H9 (cell line): ENCODE results near the gene SUGP1. TPM values are rescaled to one million over a fixed set of nuclear protein-coding genes. Genes with fewer than 3 reads are reported as not detected.

Experiments
- DNase-seq: peaks from one replicate; pipeline ENCODE4 v3.0.0-alpha.2; 2017
- H2AFZ ChIP-seq: one replicate; pipeline ENCODE4 v1.6.1; 2013; ENCODE audit warnings: mild to moderate bottlenecking, low read length, control low read depth, moderate library complexity
- H2AK5ac ChIP-seq: 2 replicates; pipeline ENCODE4 v1.6.1; 2013; ENCODE audit warnings: low read length, control low read depth, mixed read lengths; ENCODE audit not compliant: insufficient read length
- H2BK120ac ChIP-seq: one replicate; pipeline ENCODE4 v1.6.1; 2013; ENCODE audit warnings: low read depth, mild to moderate bottlenecking, low read length, control low read depth, inconsistent platforms; ENCODE audit not compliant: poor library complexity, severe bottlenecking
- H2BK12ac ChIP-seq: 2 replicates; pipeline ENCODE4 v1.6.1; 2013; ENCODE audit warnings: low read length, control low read depth, mixed read lengths, low read depth; ENCODE audit not compliant: insufficient read length
- H2BK15ac ChIP-seq: 2 replicates; pipeline ENCODE4 v1.6.1; 2013; ENCODE audit warnings: low read depth, low read length, control low read depth
- H2BK20ac ChIP-seq: one replicate; pipeline ENCODE4 v1.6.1; 2013; ENCODE audit warnings: low read depth, mild to moderate bottlenecking, low read length, control low read depth, inconsistent platforms; ENCODE audit not compliant: poor library complexity, severe bottlenecking
- H2BK5ac ChIP-seq: 2 replicates; pipeline ENCODE4 v1.6.1; 2013; ENCODE audit warnings: low read length, control low read depth, mixed read lengths; ENCODE audit not compliant: insufficient read length
- H3K14ac ChIP-seq: 2 replicates; pipeline ENCODE4 v1.6.1; 2013; ENCODE audit warnings: low read length, control low read depth; ENCODE audit not compliant: insufficient read depth
- H3K18ac ChIP-seq: 2 replicates; pipeline ENCODE4 v1.6.1; 2013; ENCODE audit warnings: low read depth, mild to moderate bottlenecking, mixed read lengths, low read length, control low read depth; ENCODE audit not compliant: insufficient read length
- H3K23ac ChIP-seq: 2 replicates; pipeline ENCODE4 v1.6.1; 2013; ENCODE audit warnings: low read length, control low read depth, mixed read lengths, low read depth; ENCODE audit not compliant: insufficient read length
- H3K23me2 ChIP-seq: 2 replicates; pipeline ENCODE4 v1.6.1; 2013; ENCODE audit warnings: low read depth, mild to moderate bottlenecking, mixed read lengths, low read length, control low read depth; ENCODE audit not compliant: insufficient read length, poor library complexity, severe bottlenecking
- H3K27ac ChIP-seq: 2 replicates; pipeline ENCODE4 v1.5.1; 2013; ENCODE audit warnings: low read length, control low read depth, mixed read lengths, low read depth; ENCODE audit not compliant: insufficient read length
- H3K27me3 ChIP-seq: 2 replicates; pipeline ENCODE4 v1.6.1; 2013; ENCODE audit warnings: low read length, control low read depth, inconsistent platforms; ENCODE audit not compliant: insufficient read depth
- H3K4ac ChIP-seq: 2 replicates; pipeline ENCODE4 v1.6.1; 2013; ENCODE audit warnings: low read depth, mild to moderate bottlenecking, control low read depth, inconsistent platforms, low read length, moderate library complexity
- H3K4me1 ChIP-seq: 2 replicates; pipeline ENCODE4 v1.6.1; 2013; ENCODE audit warnings: low read length, control low read depth, inconsistent platforms; ENCODE audit not compliant: insufficient read depth
- H3K4me2 ChIP-seq: 2 replicates; pipeline ENCODE4 v1.6.1; 2013; ENCODE audit warnings: low read length, control low read depth, mixed read lengths; ENCODE audit not compliant: insufficient read length, insufficient read depth
- H3K56ac ChIP-seq: 2 replicates; pipeline ENCODE4 v1.6.1; 2013; ENCODE audit warnings: low read depth, mild to moderate bottlenecking, mixed read lengths, low read length, control low read depth; ENCODE audit not compliant: insufficient read length
- H3K79me1 ChIP-seq: 2 replicates; pipeline ENCODE4 v1.6.1; 2013; ENCODE audit warnings: low read depth, mild to moderate bottlenecking, moderate library complexity, low read length, control low read depth, inconsistent platforms; ENCODE audit not compliant: insufficient read depth, poor library complexity, severe bottlenecking
- H3K79me2 ChIP-seq: 2 replicates; pipeline ENCODE4 v1.6.1; 2013; ENCODE audit warnings: low read length, control low read depth, inconsistent platforms; ENCODE audit not compliant: insufficient read depth
- H3K9ac ChIP-seq: 2 replicates; pipeline ENCODE4 v1.6.1; 2013; ENCODE audit warnings: low read length, control low read depth, mixed read lengths; ENCODE audit not compliant: insufficient read length; ENCODE audit errors: extremely low read depth
- H3K9me3 ChIP-seq: one replicate; pipeline ENCODE4 v1.6.1; 2013; ENCODE audit warnings: low read depth, low read length, inconsistent platforms; ENCODE audit not compliant: control insufficient read depth
- H3T11ph ChIP-seq: one replicate; pipeline ENCODE4 v1.6.1; 2013; ENCODE audit warnings: mild to moderate bottlenecking, low read length, control low read depth, inconsistent platforms
- H4K20me1 ChIP-seq: one replicate; pipeline ENCODE4 v1.6.1; 2013; ENCODE audit not compliant: control insufficient read depth, insufficient read length, insufficient read depth
- H4K5ac ChIP-seq: 2 replicates; pipeline ENCODE4 v1.6.1; 2013; ENCODE audit warnings: low read depth, mild to moderate bottlenecking, mixed read lengths, low read length, control low read depth; ENCODE audit not compliant: insufficient read length
- H4K8ac ChIP-seq: replicated peaks from 2 replicates; pipeline ENCODE4 v1.6.1; 2013; ENCODE audit warnings: low read length, control low read depth, mixed read lengths, low read depth; ENCODE audit not compliant: insufficient read length
- H4K91ac ChIP-seq: 2 replicates; pipeline ENCODE4 v1.6.1; 2013; ENCODE audit warnings: low read depth, mild to moderate bottlenecking, moderate library complexity, mixed read lengths, low read length, control low read depth; ENCODE audit not compliant: insufficient read length
- H3K27ac Mint-ChIP-seq, 3 experiments: 2 replicates in 2 of 3; 3 replicates in 1 of 3; pipeline ENCODE4 v1.8.0; 2020 to 2021; ENCODE audit warnings: mixed read lengths in 3 of 3, mild to moderate bottlenecking in 1 of 3, moderate library complexity in 1 of 3
- H3K27me3 Mint-ChIP-seq: 2 replicates; pipeline ENCODE4 v1.8.0; 2021; ENCODE audit warnings: low read depth, mild to moderate bottlenecking, moderate library complexity, mixed read lengths
- H3K36me3 Mint-ChIP-seq, 3 experiments: 2 replicates in 2 of 3; 3 replicates in 1 of 3; pipeline ENCODE4 v1.8.0; 2020 to 2021; ENCODE audit warnings: low read depth in 3 of 3, mixed read lengths in 3 of 3; ENCODE audit not compliant: insufficient read depth in 1 of 3
- H3K4me1 Mint-ChIP-seq, 2 experiments: 2 replicates each; pipeline ENCODE4 v1.8.0; 2020; ENCODE audit warnings: mixed read lengths in 2 of 2
- H3K4me3 Mint-ChIP-seq, 2 experiments: 2 replicates in 1 of 2; 3 replicates in 1 of 2; pipeline ENCODE4 v1.8.0; 2020 to 2021; ENCODE audit warnings: mild to moderate bottlenecking in 2 of 2, mixed read lengths in 2 of 2, moderate library complexity in 1 of 2
- H3K9me3 Mint-ChIP-seq, 2 experiments: 2 replicates in 1 of 2; 3 replicates in 1 of 2; pipeline ENCODE4 v1.8.0; 2020; ENCODE audit warnings: mild to moderate bottlenecking in 2 of 2, mixed read lengths in 2 of 2, moderate library complexity in 1 of 2
- CTCF ChIP-seq: fragments of 200-600 bp; sonication (generic); conservative IDR thresholded peaks from 3 replicates; pipeline ENCODE4 v1.8.0; 2021; ENCODE audit warnings: antibody characterized with exemption, mild to moderate bottlenecking
- WGBS: extraction: QIAGEN DNeasy Blood & Tissue Kit; methylation state at CpG from one replicate; pipeline ENCODE4 v1.1.7; 2013; ENCODE audit warnings: missing lambda C conversion rate, low lambda C conversion rate, mixed read lengths; ENCODE audit not compliant: insufficient read length; ENCODE audit errors: extremely low coverage; 5-methylcytosine and 5-hydroxymethylcytosine counted together
- total RNA-seq: library from RNA; stranded (reverse); gene quantifications from 2 replicates; pipeline ENCODE4 v1.2.1, GENCODE V29; 2021

SUGP1 gene
- total RNA-seq, 1 experiment from 2014 or later = 103 TPM

GRCh38 chr19:19361075-19361594 is 40.8 kb upstream of the SUGP1 start:
- Histone ChIP-seq H3K27me3 (no peaks in the 10 kb centered on the region), H4K8ac (no peak overlapping the region), H3K56ac (no peak overlapping the region), H3K4ac (no peak overlapping the region), H3K14ac (peak overlapping the region; percentile 73; the same call in 1 of the 2 replicates), H2BK5ac (no peak overlapping the region), H3K79me2 (no peaks in the 10 kb centered on the region), H3K18ac (peak overlapping the region; percentile 84), H3K9me3 (no peaks in the 10 kb centered on the region), H3K27ac (no peak overlapping the region), H2BK12ac (no peak overlapping the region), H3K4me1 (no peaks in the 10 kb centered on the region; the same call in 1 of the 2 replicates), H3K79me1 (no peaks in the 10 kb centered on the region), H3K23me2 (no peaks in the 10 kb centered on the region), H3K4me2 (no peak overlapping the region), H3K23ac (no peak overlapping the region), H4K5ac (no peak overlapping the region), H2BK20ac (no peak overlapping the region), H2BK15ac (no peak overlapping the region), H3K9ac (no peak overlapping the region), H2AFZ (no peak overlapping the region), H4K91ac (no peak overlapping the region), H3T11ph (no peak overlapping the region), H4K20me1 (no peaks in the 10 kb centered on the region), H2AK5ac (no peak overlapping the region), H2BK120ac (no peak overlapping the region)
- peak; percentile 84 for TF ChIP-seq CTCF
- Mint-ChIP-seq H3K9me3 (no peaks in the 10 kb centered on the region), H3K27ac (no peak overlapping the region), H3K4me3 (peak overlapping the region in 1 of 2 experiments; percentile 38; a peak in 2 of 5 replicates), H3K36me3 (peaks cover 2 to 3% (median 3%) of the 10 kb centered on the region in 3 experiments; a peak in 5 of 7 replicates), H3K27me3 (no peaks in the 10 kb centered on the region; the same call in none of the 2 replicates), H3K4me1 (peaks cover 6 to 8% of the 10 kb centered on the region in 2 experiments)
- WGBS = no CpG with 5 or more reads among the region's 14 CpGs
- peak; percentile 85 for DNase-seq
